GM10266 (cell line): ENCODE measurements around the gene PDE4A.

Source experiments
- DNase-seq: peaks from one replicate; pipeline ENCODE4 v3.0.0; 2012; ENCODE audit errors: extremely low spot score
- TF ChIP-seq, protein P1 (sequence below): IDR thresholded peaks from 2 replicates; pipeline ENCODE4 v1.5.1; 2012; ENCODE audit warnings: mild to moderate bottlenecking, low read depth; ENCODE audit not compliant: control insufficient read depth, insufficient read depth; ENCODE audit errors: missing control alignments

PDE4A gene

GRCh38 chr19:10505583-10506229 is 85.4 kb downstream of the PDE4A start:
- peak; percentile 80 for DNase-seq
- TF ChIP-seq, protein P1, sequence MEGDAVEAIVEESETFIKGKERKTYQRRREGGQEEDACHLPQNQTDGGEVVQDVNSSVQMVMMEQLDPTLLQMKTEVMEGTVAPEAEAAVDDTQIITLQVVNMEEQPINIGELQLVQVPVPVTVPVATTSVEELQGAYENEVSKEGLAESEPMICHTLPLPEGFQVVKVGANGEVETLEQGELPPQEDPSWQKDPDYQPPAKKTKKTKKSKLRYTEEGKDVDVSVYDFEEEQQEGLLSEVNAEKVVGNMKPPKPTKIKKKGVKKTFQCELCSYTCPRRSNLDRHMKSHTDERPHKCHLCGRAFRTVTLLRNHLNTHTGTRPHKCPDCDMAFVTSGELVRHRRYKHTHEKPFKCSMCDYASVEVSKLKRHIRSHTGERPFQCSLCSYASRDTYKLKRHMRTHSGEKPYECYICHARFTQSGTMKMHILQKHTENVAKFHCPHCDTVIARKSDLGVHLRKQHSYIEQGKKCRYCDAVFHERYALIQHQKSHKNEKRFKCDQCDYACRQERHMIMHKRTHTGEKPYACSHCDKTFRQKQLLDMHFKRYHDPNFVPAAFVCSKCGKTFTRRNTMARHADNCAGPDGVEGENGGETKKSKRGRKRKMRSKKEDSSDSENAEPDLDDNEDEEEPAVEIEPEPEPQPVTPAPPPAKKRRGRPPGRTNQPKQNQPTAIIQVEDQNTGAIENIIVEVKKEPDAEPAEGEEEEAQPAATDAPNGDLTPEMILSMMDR = peak; percentile 75

DNA sequence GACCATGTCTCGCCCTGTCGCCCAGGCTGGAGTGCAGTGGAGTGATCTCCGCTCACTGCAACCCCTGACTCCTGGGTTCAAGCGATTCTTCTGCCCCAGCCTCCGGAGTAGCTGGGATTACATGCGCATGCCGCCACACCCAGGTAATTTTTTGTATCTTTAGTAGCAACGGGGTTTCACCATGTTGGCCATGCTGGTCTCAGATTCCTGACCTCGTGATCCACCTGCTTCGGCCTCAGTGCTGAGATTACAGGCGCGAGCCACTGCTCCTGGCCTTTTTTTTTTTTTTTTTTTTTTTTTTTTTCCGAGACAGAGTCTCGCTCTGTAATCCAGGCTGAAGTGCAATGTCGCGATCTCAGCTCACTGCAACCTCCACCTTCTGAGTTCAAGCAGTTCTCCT is 87.7 kb downstream of the PDE4A start:
- DNase-seq = no peak
- TF ChIP-seq, protein P1 = no peak

GRCh38 chr19:10508707-10509106 is 88.4 kb downstream of the PDE4A start:
- DNase-seq = no peak
- TF ChIP-seq, protein P1 = no peak

DNA sequence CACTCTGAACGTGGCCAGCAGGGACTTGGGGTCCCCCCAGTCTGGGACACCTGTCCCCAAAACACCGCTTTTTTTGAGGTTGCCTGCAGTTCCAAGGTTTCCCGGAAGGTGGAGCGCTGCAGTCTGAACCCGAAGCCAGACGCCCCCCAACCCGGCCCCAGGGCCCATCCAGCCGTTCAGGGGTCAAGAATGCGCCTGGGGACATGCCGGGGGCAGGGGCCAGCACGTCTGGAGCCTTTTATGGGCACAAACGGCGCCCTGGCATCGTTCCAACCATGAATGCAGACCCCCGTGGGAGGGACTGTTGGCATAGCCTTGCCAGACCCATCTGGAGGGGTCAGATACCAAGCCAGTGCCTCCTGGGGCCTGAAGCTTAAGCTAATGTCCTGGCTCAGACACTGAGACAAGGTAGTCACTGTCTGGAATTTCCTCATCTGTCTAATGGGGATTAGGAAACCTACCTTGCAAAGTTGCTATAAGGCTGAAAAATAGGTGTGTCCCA is 90.0 kb downstream of the PDE4A start:
- peak; percentile 84 for DNase-seq
- TF ChIP-seq, protein P1 = peak; percentile 63

DNA sequence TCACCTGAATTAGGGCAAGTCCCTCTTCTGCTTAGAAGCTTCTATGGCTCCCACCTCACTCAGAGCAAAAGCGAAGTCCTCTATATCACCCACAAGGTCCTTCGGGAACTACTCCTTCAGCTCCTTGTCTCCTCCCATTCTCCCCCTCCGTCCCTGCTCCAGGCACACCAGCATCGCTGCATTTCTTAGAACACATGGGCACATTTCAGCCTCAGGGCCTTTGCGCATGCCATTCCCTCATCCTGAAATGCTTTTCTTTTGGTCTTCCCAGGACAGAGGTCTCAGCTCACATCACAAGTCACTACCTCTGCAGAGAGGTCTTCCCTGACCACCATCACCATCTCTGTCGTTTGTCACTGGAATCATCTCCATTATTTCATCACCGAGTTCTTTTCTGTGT is 92.9 kb downstream of the PDE4A start:
- TF ChIP-seq, protein P1 = no peak
- peak; percentile 18 for DNase-seq

- DNase-seq = peak; percentile 44
- TF ChIP-seq, protein P1 = no peak
These were observed 94.1 kb downstream of the PDE4A start for GRCh38 chr19:10514211-10515145.

GRCh38 chr19:10516064-10516385 is 95.7 kb downstream of the PDE4A start:
- TF ChIP-seq, protein P1 = no peak
- no peak for DNase-seq
